IPS DF 19.7 (cell line): ENCODE measurements around the gene SPRR2A.
"Not testable (repeated sequence)": the region's sequence is repeated elsewhere in the genome, so short reads cannot be mapped to it uniquely, and the experiment has no call there.

Source experiments
- DNase-seq: peaks from one replicate; pipeline ENCODE4 v3.0.0-alpha.2; 2013; ENCODE audit warnings: low read depth, low spot score

SPRR2A gene

DNA sequence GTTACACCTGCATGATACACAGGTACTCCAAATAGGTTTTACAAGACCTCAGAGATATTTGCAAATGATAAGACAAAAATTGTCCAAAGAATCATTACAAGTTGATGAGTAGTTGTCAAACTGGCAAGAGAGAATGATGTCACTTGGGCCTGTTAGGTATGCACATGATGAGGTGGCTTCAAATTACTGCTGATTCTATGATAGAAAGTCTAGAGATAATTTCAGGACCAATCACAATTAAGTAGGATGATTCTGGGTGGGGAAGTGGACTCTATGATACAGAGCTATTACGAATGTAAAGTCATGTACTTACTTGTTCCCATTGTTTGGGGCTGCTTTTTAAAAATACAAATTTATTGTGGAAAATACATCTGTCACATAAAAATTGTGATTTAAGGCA is 31.5 kb downstream of the SPRR2A start:
- no peak for DNase-seq

DNA sequence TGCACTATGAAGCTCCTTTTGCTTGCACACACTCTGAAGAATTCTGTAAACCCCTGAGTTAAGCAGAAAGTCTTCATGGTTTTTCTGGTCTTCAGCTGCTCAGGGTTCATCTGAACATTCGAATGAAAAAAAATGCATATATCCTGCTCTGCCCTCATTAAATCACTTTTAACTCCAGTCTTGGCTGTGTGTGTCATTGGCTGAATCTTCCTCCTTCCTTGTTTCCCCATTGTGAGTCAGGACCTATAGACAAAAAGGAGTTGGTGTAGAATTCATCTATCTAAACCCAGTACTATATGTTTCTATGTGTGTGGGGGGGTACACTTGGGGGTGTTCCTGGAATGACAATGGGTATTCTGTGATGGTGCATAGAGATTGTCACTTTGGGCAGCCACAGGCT is 32.9 kb downstream of the SPRR2A start:
- no peak for DNase-seq

DNA sequence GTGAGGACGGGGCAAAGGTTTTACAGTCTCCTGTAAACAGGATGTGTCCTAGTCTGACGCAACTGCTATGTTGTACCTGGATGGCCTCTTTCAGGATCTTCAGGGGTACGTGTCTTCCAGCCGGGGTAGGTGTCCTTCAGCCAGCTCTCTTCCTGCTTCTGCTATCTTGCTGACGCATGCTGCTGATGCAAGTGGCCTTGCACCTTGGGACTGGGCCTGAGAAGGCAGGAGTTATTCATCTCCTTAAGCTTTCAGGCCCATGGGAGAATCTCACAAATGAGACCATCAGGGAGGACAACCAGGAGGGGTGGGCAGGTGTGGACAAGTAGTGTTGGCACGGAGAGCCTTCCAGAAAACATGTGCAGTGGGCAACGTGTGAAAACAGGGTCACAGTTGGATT is 34.2 kb downstream of the SPRR2A start:
- DNase-seq = no peak

DNA sequence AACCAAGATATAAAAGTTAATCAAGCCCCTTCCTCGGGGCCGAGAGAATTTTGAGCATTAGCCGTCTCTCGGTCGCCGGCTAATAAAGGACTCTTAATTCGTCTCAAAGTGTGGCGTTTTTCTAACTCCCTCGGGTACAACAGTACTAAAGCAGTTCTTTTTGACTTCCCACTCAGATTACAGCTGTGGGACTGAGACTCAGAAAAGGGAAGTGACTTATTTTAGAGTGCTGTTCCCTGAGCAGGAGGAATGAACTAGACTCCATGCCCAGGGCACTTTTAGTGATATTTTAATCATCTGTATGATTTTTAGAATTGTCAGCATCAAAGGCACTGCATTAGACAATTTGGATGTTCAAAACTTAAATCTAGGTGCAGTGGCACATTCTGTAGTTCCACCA is 35.0 kb downstream of the SPRR2A start:
- DNase-seq = not testable (repeated sequence)

DNA sequence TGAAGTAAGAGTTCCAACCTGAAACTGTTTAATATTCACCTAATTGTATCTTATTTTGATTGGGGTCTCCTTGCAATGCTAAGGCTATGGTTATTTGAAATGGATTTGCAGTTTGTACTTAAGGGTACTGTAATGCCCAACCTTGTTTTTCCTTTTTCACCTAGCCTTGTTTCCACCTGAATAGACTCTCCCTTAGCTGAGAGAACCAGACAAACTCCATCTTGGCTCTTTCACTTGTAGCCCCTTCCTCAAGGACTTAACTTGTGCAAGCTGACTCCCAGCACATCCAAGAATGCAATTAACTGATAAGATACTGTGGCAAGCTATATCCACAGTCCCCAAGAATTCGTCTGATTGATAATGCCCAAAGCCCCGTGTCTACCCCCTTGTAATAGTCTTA is 35.5 kb downstream of the SPRR2A start:
- not testable (repeated sequence) for DNase-seq

DNA sequence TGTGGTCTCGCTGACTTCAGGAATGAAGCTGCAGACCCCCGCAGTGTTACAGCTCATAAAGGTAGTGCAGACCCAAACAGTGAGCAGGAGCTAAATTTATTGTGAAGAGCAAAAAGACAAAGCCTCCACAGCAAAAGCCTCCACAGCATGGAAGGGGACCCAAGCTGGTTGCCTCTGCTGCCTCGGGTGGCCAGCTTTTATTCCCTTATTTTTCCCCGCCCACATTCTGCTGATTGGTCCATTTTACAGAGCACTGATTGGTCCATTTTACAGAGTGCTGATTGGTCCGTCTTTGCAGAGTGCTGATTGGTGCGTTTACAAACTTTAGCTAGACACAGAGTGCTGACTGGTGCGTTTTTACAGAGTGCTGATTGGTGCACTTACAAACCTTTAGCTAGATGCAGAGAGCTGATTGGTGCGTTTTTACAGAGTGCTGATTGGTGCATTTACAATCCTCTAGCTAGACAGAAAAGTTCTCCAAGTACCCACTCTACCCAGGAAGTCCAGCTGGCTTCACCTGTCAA is 46.0 kb downstream of the SPRR2A start:
- DNase-seq = not testable (repeated sequence)
